T-helper 2 cell treated with Interferon-gamma antibody and Interleukin-4, amounts not matched to agents 5 μg/mL and 100 μg/mL, for 36 hours (primary cell): ENCODE results near the gene NKX3-2.
A peak's percentile ranks its signal among the peaks of the same experiment; 100 is the strongest.
"Not testable (repeated sequence)": the region's sequence is repeated elsewhere in the genome, so short reads cannot be mapped to it uniquely, and the experiment has no call there.

Experiments
- DNase-seq: peaks from one replicate; pipeline ENCODE4 v3.0.0; 2021; ENCODE audit warnings: low spot score
- H3K27ac Mint-ChIP-seq: one replicate; pipeline ENCODE4 v1.8.0; 2021; ENCODE audit warnings: mild to moderate bottlenecking, mixed read lengths
- H3K27me3 Mint-ChIP-seq: one replicate; pipeline ENCODE4 v1.8.0; 2021; ENCODE audit warnings: low read depth, mixed read lengths
- H3K36me3 Mint-ChIP-seq: one replicate; pipeline ENCODE4 v1.8.0; 2021; ENCODE audit warnings: low read depth, mixed read lengths
- H3K4me1 Mint-ChIP-seq: one replicate; pipeline ENCODE4 v1.8.0; 2021; ENCODE audit warnings: low read depth, mixed read lengths
- H3K4me3 Mint-ChIP-seq: one replicate; pipeline ENCODE4 v1.8.0; 2022; ENCODE audit warnings: mild to moderate bottlenecking, moderate library complexity, mixed read lengths
- H3K9me3 Mint-ChIP-seq: one replicate; pipeline ENCODE4 v1.8.0; 2021; ENCODE audit warnings: mixed read lengths

NKX3-2 gene

DNA sequence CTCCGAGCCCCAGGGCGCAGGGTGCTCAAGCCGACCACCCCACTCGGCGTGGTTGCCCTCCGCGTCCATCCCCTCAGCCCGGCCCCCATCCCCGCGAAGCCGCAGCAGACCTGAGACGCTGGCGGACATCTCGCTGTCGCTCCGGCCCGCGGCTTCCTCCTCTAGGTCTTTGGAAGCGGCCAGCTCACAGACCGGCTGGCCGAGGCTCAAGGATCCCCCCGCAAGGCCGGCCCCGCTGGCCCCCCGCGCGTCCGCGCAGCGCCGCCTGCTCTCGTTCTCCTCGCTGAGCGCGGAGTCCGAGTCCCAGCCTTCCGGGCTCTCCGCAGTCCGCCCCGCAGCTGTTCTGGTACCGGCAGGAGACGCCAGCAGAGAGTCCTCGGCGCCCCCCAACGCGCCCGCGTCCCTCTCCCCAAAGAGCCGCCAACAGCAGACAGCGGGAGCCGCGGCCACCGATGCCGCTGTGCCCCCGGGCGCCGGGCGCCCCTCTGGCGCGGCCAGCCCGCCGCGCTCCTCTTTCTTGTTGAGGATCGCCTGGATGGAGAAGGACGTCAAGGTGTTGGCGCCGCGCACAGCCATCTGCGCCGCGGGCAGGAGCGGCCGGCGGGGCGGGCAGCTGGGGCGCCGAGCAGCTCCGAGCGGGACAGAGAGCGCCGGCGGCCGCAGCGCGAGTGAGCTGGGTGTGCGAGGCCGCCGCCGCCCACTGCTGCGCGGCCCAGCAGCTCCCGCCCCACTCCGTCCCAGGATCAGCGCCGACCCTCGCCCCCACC lies at the start of gene NKX3-2:
Gene NKX3-2 (minus strand): TSS at position 670 of the 767 bp plus-strand sequence. CDS start 94 bp downstream, at position 576.
- Mint-ChIP-seq H3K4me3 (peak within 1 kb of the TSS; percentile 86), H3K36me3 (peaks cover 2% of the 10 kb centered on the region), H3K9me3 (no peaks in the 10 kb centered on the region), H3K27me3 (peaks cover 73% of the 10 kb centered on the region), H3K4me1 (peaks cover 28% of the 10 kb centered on the region), H3K27ac (peak within 1 kb of the TSS; percentile 77)
- no peak for DNase-seq

DNA sequence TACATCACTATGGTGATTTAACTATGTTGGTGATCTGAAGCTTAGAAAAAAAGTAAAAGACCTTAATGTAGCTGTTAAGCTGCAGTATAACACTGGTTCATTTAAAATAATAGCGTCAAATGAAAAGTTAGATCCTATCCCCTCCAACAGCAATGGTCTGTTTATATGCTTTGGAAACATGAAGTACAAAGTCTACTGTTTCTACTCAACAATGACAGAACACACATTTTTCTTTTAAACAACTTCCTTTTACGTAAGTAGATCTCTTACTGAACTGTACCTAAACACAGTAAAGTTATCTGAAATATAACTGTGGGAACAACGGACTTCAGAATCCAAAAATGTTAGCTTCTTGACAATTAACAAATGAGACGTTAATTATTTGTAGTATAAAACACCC lies 47.9 kb upstream of the NKX3-2 start:
- Mint-ChIP-seq H3K27me3 (no peaks in the 10 kb centered on the region), H3K9me3 (no peaks in the 10 kb centered on the region), H3K4me3 (no peak overlapping the region), H3K4me1 (peaks cover 2% of the 10 kb centered on the region), H3K36me3 (peaks cover 40% of the 10 kb centered on the region), H3K27ac (no peak overlapping the region)
- no peak for DNase-seq

DNA sequence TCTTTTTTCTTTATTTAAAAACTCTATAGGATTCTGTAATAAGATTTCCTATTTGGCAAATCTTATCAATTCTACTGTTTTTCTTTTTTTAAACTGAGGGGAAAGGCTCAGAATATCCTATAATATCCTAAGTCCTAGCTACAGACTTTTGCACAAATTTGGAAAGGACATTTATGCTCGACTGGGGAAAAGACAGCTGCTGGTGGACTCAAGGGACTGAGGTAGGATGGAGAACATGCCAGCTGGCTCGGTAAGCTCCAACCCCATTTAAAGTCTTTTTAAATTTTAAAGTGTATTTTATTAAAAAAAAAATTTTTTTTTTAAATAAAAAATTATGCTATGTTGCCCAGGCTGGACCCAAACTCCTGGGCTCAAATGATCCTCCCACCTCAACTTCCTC lies 46.5 kb upstream of the NKX3-2 start:
- H3K4me3 Mint-ChIP-seq: no peak overlapping the region
- H3K27ac Mint-ChIP-seq: no peak overlapping the region
- no peaks in the 10 kb centered on the region for H3K4me1 Mint-ChIP-seq
- no peaks in the 10 kb centered on the region for H3K27me3 Mint-ChIP-seq
- no peaks in the 10 kb centered on the region for H3K9me3 Mint-ChIP-seq
- no peak for DNase-seq
- peaks cover 31% of the 10 kb centered on the region for H3K36me3 Mint-ChIP-seq

DNA sequence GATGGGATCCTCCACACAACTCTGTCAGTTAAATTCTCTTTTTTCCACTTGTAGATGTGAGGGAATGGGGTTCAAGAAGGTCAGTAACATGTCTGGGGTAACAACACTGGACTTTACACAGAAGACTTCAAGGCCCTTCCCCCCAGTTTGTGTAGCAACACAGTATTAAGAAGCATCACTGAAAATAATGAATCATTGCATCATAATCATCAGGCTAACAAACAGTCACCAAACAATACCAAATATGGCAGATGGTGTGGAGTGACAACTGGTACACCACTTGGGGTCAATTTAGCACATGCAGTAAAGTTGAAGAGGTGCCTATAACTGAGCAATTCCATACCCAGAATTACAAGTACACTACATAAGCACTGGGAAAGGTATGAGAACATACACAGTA lies 44.6 kb upstream of the NKX3-2 start:
- Mint-ChIP-seq H3K36me3 (peaks cover 28% of the 10 kb centered on the region), H3K4me3 (no peak overlapping the region)

DNA sequence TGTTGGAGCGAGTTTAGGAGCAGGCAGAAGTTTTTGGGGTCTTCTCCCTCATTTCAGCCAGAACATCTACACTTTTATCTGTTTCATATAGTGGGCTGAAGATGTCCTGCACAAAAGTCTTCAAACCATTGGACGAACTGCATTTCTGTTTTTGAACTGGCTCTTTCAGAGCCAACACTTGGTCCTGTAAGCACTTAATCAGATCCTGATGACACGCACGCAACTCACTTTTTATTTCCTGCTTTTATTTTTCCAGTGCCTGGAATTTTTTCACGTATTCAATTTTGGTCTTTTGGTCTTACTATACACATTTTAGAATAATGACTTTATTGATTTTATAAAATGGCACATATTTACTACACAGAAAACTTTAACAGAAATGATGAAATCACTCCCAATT lies 40.2 kb upstream of the NKX3-2 start:
- Mint-ChIP-seq H3K4me3 (no peak overlapping the region), H3K27me3 (no peaks in the 10 kb centered on the region), H3K27ac (no peak overlapping the region), H3K9me3 (no peaks in the 10 kb centered on the region), H3K4me1 (no peaks in the 10 kb centered on the region), H3K36me3 (peaks cover 41% of the 10 kb centered on the region)
- DNase-seq: no peak

More for the DNA sequence above, 44.6 kb upstream of the NKX3-2 start:
- H3K4me1 Mint-ChIP-seq: no peaks in the 10 kb centered on the region
- no peaks in the 10 kb centered on the region for H3K9me3 Mint-ChIP-seq
- no peaks in the 10 kb centered on the region for H3K27me3 Mint-ChIP-seq
- DNase-seq: no peak
- H3K27ac Mint-ChIP-seq: no peak overlapping the region

- peaks cover 45% of the 10 kb centered on the region for H3K36me3 Mint-ChIP-seq
- no peaks in the 10 kb centered on the region for H3K4me1 Mint-ChIP-seq
- no peak overlapping the region for H3K27ac Mint-ChIP-seq
- H3K27me3 Mint-ChIP-seq: no peaks in the 10 kb centered on the region
- DNase-seq: no peak
- no peak overlapping the region for H3K4me3 Mint-ChIP-seq
- H3K9me3 Mint-ChIP-seq: no peaks in the 10 kb centered on the region
These were observed 35.7 kb upstream of the NKX3-2 start for GRCh38 chr4:13580036-13580435.

- peaks cover 40% of the 10 kb centered on the region for H3K36me3 Mint-ChIP-seq
These were observed 33.4 kb upstream of the NKX3-2 start for GRCh38 chr4:13577660-13578059.

GRCh38 chr4:13570916-13571315 lies 26.6 kb upstream of the NKX3-2 start:
- H3K36me3 Mint-ChIP-seq: peaks cover 35% of the 10 kb centered on the region
- H3K4me3 Mint-ChIP-seq: no peak overlapping the region
- H3K9me3 Mint-ChIP-seq: no peaks in the 10 kb centered on the region
- H3K27me3 Mint-ChIP-seq: no peaks in the 10 kb centered on the region
- H3K4me1 Mint-ChIP-seq: no peaks in the 10 kb centered on the region
- H3K27ac Mint-ChIP-seq: no peak overlapping the region
- no peak for DNase-seq

More at GRCh38 chr4:13577660-13578059, 33.4 kb upstream of the NKX3-2 start:
- H3K27ac Mint-ChIP-seq: no peak overlapping the region
- no peaks in the 10 kb centered on the region for H3K9me3 Mint-ChIP-seq
- H3K27me3 Mint-ChIP-seq: no peaks in the 10 kb centered on the region
- DNase-seq: no peak
- H3K4me3 Mint-ChIP-seq: no peak overlapping the region
- H3K4me1 Mint-ChIP-seq: no peaks in the 10 kb centered on the region

DNA sequence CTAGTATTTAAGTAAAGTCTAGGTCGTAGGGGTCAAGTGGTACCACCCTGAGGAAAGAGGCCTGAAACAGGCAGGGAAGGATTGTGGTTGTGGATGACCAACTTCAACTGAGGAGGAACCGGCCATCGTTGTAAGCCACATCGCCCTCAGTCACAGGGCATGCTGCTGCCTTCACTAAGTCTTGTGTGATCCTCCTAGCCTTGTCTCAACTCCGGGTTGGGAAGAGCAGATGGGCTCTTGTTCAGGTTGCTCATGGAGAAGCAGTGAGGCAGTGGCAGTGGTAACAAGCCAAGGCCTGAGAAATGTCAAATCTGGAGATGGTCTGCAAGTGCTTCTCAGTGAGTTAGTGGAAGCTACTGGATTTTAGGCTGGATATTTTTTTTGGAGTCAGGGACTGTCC lies 22.8 kb upstream of the NKX3-2 start:
- no peaks in the 10 kb centered on the region for H3K9me3 Mint-ChIP-seq
- H3K36me3 Mint-ChIP-seq: peaks cover 26% of the 10 kb centered on the region
- DNase-seq: no peak
- H3K27me3 Mint-ChIP-seq: no peaks in the 10 kb centered on the region
- no peak overlapping the region for H3K4me3 Mint-ChIP-seq
- H3K27ac Mint-ChIP-seq: no peak overlapping the region
- H3K4me1 Mint-ChIP-seq: no peaks in the 10 kb centered on the region

- Mint-ChIP-seq H3K4me1 (no peaks in the 10 kb centered on the region), H3K27me3 (no peaks in the 10 kb centered on the region), H3K27ac (no peak overlapping the region), H3K9me3 (no peaks in the 10 kb centered on the region), H3K4me3 (no peak overlapping the region), H3K36me3 (no peaks in the 10 kb centered on the region)
- no peak for DNase-seq
These were observed 18.6 kb upstream of the NKX3-2 start for GRCh38 chr4:13562876-13563275.

DNA sequence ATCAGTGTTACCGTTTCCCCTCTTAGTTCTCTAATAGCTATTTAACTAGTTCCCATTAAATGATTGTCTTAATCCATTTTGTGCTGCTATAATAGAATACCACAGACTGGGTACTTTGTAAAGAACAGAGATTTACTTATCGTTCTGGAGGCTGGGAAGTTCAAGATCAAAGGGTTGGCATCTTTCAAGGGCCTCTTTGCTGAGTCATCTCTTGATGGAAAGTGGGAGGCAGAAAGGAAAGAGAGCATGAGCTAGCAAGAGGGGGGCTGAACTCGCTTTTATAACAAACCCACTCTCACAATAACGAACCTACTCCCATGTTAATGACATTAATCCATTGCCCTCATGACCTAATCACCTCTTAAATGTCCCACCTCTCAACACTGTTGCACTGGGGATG lies 17.4 kb upstream of the NKX3-2 start:
- Mint-ChIP-seq H3K4me3 (no peak overlapping the region), H3K4me1 (no peaks in the 10 kb centered on the region), H3K27me3 (no peaks in the 10 kb centered on the region), H3K36me3 (no peaks in the 10 kb centered on the region), H3K9me3 (no peaks in the 10 kb centered on the region), H3K27ac (no peak overlapping the region)
- DNase-seq: no peak

- H3K27ac Mint-ChIP-seq, H3K27me3 Mint-ChIP-seq, H3K4me3 Mint-ChIP-seq, H3K4me1 Mint-ChIP-seq, H3K9me3 Mint-ChIP-seq, H3K36me3 Mint-ChIP-seq, DNase-seq: not testable (repeated sequence)
These were observed 15.8 kb upstream of the NKX3-2 start for GRCh38 chr4:13560111-13560510.

DNA sequence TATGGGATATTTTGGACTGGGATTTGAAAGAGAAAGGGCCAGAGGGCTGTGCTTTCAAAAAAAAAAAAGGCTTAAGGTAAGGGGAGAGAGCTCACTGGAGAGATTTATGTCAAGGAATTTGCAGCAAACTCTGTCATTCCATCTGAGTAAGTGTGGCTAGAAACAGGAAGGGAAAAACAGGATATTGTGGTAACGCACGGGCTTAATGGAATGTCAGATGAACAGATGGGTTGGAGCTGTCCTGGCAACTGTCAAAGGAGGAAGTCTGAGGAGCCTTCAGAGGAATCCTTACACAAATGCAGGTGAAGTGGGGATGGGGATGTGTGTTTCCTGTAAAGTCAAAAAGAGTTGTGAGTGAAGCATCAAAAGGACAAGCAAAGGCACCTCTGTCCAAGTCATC lies 15.1 kb upstream of the NKX3-2 start:
- DNase-seq: no peak
- Mint-ChIP-seq H3K27ac (no peak overlapping the region), H3K4me1 (no peaks in the 10 kb centered on the region), H3K27me3 (no peaks in the 10 kb centered on the region), H3K36me3 (no peaks in the 10 kb centered on the region), H3K4me3 (no peak overlapping the region), H3K9me3 (no peaks in the 10 kb centered on the region)

DNA sequence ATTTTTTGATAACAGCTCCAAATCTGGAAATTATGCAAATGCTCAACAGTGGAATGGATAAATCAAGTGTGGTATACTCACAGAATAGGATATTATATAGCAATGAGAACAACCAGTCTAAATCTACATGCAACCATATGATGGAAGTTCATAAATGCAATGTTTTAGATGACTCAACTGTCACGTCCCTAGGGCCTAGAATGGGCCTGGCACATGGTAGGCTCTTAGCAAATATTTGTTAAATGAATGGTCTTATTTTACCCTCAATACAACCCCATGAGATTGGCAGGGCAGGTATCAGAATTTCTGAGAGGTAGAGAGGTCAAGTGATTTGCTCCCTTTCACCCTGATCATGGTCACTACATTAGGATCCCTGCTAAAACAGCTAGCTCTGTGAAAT lies 14.6 kb upstream of the NKX3-2 start:
- Mint-ChIP-seq H3K9me3 (no peaks in the 10 kb centered on the region), H3K36me3 (no peaks in the 10 kb centered on the region), H3K4me3 (no peak overlapping the region), H3K27me3 (peaks cover under 1% of the 10 kb centered on the region), H3K27ac (no peak overlapping the region), H3K4me1 (no peaks in the 10 kb centered on the region)
- DNase-seq: no peak

DNA sequence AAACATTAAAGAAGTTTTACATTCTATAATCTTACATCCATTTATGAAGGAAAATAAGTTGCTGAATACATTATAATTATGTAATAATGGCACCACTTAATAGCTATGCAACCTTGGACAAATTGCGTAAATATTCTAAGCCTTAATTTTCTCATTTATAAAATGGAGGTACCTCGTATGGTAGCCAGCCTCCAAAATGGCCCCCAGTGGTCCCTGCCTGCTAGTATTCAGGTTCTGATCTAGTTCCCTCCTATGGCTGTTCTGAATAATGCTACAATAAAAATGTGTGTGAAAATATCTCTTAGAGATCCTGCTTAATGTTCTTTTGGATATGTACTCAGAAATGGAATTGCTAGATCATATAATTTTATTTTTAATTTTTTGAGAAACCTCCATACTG lies 11.0 kb upstream of the NKX3-2 start:
- Mint-ChIP-seq H3K36me3 (no peaks in the 10 kb centered on the region), H3K9me3 (no peaks in the 10 kb centered on the region), H3K4me3 (no peak overlapping the region), H3K4me1 (no peaks in the 10 kb centered on the region), H3K27me3 (peaks cover 25% of the 10 kb centered on the region), H3K27ac (no peak overlapping the region)
- no peak for DNase-seq
